ENCODE results near the gene FAM237B.

DNA sequence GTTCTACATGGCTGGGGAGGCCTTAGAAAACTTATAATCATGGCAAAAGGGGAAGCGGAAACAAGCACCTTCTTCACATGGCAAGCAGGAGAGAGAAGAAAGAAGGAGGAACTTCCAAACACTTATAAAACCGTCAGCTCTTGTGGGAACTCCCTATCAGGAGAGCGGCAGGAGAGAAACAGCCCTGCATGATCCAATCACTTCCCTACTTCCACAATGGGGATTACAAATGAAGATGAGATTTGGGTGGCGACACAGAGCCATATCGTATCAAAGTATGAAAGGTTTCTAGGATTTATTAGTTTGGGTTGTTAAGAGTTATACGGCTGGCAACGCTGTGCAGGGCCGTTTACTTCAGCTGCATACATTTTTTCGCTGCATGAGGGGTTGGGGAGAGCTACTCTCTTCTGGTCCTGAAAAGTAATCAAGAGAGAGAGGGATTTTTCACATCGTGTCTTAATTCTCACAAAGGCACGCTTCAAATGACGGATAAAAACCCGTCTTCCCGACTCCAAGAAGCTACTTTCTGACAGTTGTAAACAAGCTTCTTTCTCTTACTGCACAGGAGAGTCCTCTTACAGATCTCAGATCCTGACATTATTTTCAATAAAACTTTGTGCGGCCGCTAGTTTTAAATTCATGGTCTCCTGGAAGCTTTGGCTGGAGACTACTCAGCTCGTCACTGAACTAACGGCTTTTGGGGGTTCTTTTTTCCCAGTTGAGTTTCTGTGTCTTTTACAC, 24.7 kb upstream of the FAM237B start:
- TF ChIP-seq, protein P1, sequence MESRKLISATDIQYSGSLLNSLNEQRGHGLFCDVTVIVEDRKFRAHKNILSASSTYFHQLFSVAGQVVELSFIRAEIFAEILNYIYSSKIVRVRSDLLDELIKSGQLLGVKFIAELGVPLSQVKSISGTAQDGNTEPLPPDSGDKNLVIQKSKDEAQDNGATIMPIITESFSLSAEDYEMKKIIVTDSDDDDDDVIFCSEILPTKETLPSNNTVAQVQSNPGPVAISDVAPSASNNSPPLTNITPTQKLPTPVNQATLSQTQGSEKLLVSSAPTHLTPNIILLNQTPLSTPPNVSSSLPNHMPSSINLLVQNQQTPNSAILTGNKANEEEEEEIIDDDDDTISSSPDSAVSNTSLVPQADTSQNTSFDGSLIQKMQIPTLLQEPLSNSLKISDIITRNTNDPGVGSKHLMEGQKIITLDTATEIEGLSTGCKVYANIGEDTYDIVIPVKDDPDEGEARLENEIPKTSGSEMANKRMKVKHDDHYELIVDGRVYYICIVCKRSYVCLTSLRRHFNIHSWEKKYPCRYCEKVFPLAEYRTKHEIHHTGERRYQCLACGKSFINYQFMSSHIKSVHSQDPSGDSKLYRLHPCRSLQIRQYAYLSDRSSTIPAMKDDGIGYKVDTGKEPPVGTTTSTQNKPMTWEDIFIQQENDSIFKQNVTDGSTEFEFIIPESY (IDR thresholded peaks at IDR 0.05): no peak
- TF ChIP-seq, protein P2, sequence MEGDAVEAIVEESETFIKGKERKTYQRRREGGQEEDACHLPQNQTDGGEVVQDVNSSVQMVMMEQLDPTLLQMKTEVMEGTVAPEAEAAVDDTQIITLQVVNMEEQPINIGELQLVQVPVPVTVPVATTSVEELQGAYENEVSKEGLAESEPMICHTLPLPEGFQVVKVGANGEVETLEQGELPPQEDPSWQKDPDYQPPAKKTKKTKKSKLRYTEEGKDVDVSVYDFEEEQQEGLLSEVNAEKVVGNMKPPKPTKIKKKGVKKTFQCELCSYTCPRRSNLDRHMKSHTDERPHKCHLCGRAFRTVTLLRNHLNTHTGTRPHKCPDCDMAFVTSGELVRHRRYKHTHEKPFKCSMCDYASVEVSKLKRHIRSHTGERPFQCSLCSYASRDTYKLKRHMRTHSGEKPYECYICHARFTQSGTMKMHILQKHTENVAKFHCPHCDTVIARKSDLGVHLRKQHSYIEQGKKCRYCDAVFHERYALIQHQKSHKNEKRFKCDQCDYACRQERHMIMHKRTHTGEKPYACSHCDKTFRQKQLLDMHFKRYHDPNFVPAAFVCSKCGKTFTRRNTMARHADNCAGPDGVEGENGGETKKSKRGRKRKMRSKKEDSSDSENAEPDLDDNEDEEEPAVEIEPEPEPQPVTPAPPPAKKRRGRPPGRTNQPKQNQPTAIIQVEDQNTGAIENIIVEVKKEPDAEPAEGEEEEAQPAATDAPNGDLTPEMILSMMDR (IDR thresholded peaks at IDR 0.05; ENCODE audit: low read depth, low read length, missing input control): no peak
- TF ChIP-seq JUND (IDR thresholded peaks at IDR 0.05) (no peak), EGR1 (IDR thresholded peaks at IDR 0.05; ENCODE audit: low read depth in 2 of 2) (no peak), RXRA (IDR thresholded peaks at IDR 0.05) (no peak), SP1 (IDR thresholded peaks at IDR 0.05) (no peak)
- TF ChIP-seq, protein P3, sequence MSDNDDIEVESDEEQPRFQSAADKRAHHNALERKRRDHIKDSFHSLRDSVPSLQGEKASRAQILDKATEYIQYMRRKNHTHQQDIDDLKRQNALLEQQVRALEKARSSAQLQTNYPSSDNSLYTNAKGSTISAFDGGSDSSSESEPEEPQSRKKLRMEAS (IDR thresholded peaks at IDR 0.05): no peak
- TF ChIP-seq, protein P4, sequence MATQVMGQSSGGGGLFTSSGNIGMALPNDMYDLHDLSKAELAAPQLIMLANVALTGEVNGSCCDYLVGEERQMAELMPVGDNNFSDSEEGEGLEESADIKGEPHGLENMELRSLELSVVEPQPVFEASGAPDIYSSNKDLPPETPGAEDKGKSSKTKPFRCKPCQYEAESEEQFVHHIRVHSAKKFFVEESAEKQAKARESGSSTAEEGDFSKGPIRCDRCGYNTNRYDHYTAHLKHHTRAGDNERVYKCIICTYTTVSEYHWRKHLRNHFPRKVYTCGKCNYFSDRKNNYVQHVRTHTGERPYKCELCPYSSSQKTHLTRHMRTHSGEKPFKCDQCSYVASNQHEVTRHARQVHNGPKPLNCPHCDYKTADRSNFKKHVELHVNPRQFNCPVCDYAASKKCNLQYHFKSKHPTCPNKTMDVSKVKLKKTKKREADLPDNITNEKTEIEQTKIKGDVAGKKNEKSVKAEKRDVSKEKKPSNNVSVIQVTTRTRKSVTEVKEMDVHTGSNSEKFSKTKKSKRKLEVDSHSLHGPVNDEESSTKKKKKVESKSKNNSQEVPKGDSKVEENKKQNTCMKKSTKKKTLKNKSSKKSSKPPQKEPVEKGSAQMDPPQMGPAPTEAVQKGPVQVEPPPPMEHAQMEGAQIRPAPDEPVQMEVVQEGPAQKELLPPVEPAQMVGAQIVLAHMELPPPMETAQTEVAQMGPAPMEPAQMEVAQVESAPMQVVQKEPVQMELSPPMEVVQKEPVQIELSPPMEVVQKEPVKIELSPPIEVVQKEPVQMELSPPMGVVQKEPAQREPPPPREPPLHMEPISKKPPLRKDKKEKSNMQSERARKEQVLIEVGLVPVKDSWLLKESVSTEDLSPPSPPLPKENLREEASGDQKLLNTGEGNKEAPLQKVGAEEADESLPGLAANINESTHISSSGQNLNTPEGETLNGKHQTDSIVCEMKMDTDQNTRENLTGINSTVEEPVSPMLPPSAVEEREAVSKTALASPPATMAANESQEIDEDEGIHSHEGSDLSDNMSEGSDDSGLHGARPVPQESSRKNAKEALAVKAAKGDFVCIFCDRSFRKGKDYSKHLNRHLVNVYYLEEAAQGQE (IDR thresholded peaks at IDR 0.05): no peak

All from liver (tissue), 3 donors.